Activated CD4-positive, alpha-beta memory T cell treated with anti-CD3 and anti-CD28 coated beads, Interleukin-2, amount 10 ng/mL, durations not matched to agents 7 days and 5 days (primary cell): Measurements from ENCODE around the gene TTC39B. TPM values are rescaled to one million over a fixed set of nuclear protein-coding genes. Genes with fewer than 3 reads are reported as not detected.

Source experiments
- CTCF ChIA-PET: fragments of 350-600 bp; sonication (Branson Sonifier 250); formaldehyde crosslinking; loops from one replicate; lab custom pipeline; 2021; ENCODE audit warnings: antibody characterized with exemption, inconsistent platforms; lab: Charles Lee
- POLR2A ChIA-PET: fragments of 350-600 bp; sonication (Branson Sonifier 250); formaldehyde crosslinking; loops from one replicate; lab custom pipeline; 2021; ENCODE audit warnings: antibody characterized with exemption; lab: Charles Lee
- DNase-seq: peaks from one replicate; pipeline ENCODE4 v3.0.0-alpha.2; 2020
- H3K27ac Mint-ChIP-seq: one replicate; pipeline ENCODE4 v1.8.0; 2021; ENCODE audit warnings: mild to moderate bottlenecking, mixed read lengths
- H3K27me3 Mint-ChIP-seq: one replicate; pipeline ENCODE4 v1.8.0; 2021; ENCODE audit warnings: mixed read lengths
- H3K36me3 Mint-ChIP-seq: one replicate; pipeline ENCODE4 v1.8.0; 2021; ENCODE audit warnings: low read depth, mixed read lengths
- H3K4me1 Mint-ChIP-seq: one replicate; pipeline ENCODE4 v1.8.0; 2021; ENCODE audit warnings: mixed read lengths
- H3K4me3 Mint-ChIP-seq: one replicate; pipeline ENCODE4 v1.8.0; 2021; ENCODE audit warnings: mild to moderate bottlenecking, mixed read lengths
- H3K9me3 Mint-ChIP-seq: one replicate; pipeline ENCODE4 v1.8.0; 2021; ENCODE audit warnings: mixed read lengths
- total RNA-seq, 2 experiments: library from RNA; stranded (reverse); gene quantifications; one replicate each; pipeline ENCODE4 v1.2.3, GENCODE V29; 2021

TTC39B gene
- total RNA-seq, 2 experiments from 2014 or later = 27.5 to 29.6 TPM

DNA sequence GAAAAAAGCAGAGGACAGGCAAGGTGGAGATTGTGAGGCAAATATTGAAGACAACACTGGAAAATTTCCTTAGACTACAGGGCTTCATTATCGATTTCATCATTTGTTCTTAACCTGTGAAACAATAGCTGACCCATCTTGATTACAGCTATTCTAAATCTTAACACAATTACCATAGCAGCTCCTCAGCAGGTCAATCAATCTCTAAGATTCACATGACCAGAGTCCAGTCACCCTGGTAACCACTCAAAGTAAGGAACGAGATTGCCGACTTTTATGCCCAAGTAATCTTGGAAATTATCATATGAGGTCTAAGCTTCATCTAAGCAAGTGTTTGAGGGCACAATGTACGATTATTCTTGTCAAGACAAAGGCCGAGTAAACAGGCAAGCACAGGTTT lies 93.8 kb downstream of the TTC39B start:
- POLR2A ChIA-PET = no interaction called here
- H3K27me3 Mint-ChIP-seq = no peaks in the 10 kb centered on the region

DNA sequence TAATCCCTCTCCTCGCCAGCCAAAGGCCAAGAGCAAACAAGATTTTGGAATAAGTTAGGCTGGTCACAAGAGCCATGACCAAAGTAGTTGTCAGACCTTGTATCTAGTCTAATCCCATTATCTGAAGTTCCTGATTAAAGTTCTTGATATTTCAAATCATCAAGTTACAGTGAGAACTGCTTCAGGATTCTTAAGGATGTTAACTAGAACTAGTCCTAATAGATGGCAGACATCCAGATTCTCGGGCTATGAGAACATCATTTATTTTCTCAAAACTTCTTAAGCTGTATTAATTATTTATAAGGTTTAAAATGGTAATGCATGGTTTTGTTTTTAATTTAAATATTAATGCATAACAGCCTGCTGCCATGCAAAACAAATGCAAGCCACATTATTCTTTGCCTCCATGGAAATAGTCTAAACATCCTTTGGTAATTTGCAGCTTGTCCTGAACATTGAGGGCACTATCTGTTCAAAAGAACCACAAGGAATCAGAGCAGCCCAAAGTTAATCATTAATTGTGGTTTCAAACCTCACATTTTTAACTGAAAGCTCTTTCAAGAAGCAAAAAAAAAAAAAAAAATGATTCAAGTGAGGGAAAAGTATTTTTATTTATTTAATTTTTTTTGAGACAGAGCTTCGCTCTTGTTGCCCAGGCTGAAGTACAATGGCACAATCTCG lies 95.1 kb downstream of the TTC39B start:
- no peaks in the 10 kb centered on the region for H3K27me3 Mint-ChIP-seq
- ChIA-PET POLR2A (no interaction called here), CTCF (interaction anchor here (0.6 to 2.3 kb wide), 13 partner anchors 11 to 396 kb away, joined by 3 to 10 read pairs (median 4); partner anchors contain the start of gene TTC39B)
- H3K36me3 Mint-ChIP-seq = peaks cover 18% of the 10 kb centered on the region
- H3K4me1 Mint-ChIP-seq = no peaks in the 10 kb centered on the region
- H3K9me3 Mint-ChIP-seq = peaks cover 4% of the 10 kb centered on the region
- no peak overlapping the region for H3K27ac Mint-ChIP-seq
- no peak overlapping the region for H3K4me3 Mint-ChIP-seq
- DNase-seq = no peak

More for the DNA sequence above, 93.8 kb downstream of the TTC39B start:
- CTCF ChIA-PET = interaction anchor here (0.6 to 2.3 kb wide), 7 partner anchors 14 to 271 kb away, joined by 3 to 10 read pairs (median 4); no protein-coding TSS in a partner anchor
- Mint-ChIP-seq H3K4me1 (no peaks in the 10 kb centered on the region), H3K4me3 (no peak overlapping the region), H3K9me3 (no peaks in the 10 kb centered on the region), H3K27ac (no peak overlapping the region), H3K36me3 (peaks cover 12% of the 10 kb centered on the region)
- DNase-seq = no peak

GRCh38 chr9:15211160-15211814 lies 95.7 kb downstream of the TTC39B start:
- Mint-ChIP-seq H3K27me3 (no peaks in the 10 kb centered on the region), H3K4me1 (no peaks in the 10 kb centered on the region), H3K27ac (no peak overlapping the region), H3K4me3 (no peak overlapping the region), H3K36me3 (peaks cover 22% of the 10 kb centered on the region), H3K9me3 (peaks cover 7% of the 10 kb centered on the region)
- POLR2A ChIA-PET = no interaction called here
- CTCF ChIA-PET = interaction anchor here (0.6 to 2.3 kb wide), 14 partner anchors 8 to 397 kb away, joined by 3 to 10 read pairs (median 4); partner anchors contain the start of gene CCDC171
- DNase-seq = peak; percentile 49

GRCh38 chr9:15206903-15207696 lies 99.9 kb downstream of the TTC39B start:
- Mint-ChIP-seq H3K36me3 (peaks cover 30% of the 10 kb centered on the region), H3K9me3 (peaks cover 7% of the 10 kb centered on the region), H3K4me3 (no peak overlapping the region), H3K4me1 (no peaks in the 10 kb centered on the region), H3K27me3 (no peaks in the 10 kb centered on the region), H3K27ac (no peak overlapping the region)
- ChIA-PET POLR2A (no interaction called here), CTCF (interaction anchor here (0.6 to 2.0 kb wide), 2 partner anchors 74 to 400 kb away, joined by 3 to 10 read pairs; no protein-coding TSS in a partner anchor)
- DNase-seq = no peak

- Mint-ChIP-seq H3K27me3 (no peaks in the 10 kb centered on the region), H3K36me3 (peaks cover 30% of the 10 kb centered on the region), H3K27ac (no peak overlapping the region), H3K9me3 (peaks cover 7% of the 10 kb centered on the region), H3K4me1 (no peaks in the 10 kb centered on the region), H3K4me3 (no peak overlapping the region)
- POLR2A ChIA-PET = no interaction called here
- CTCF ChIA-PET = interaction anchor here (0.6 to 1.1 kb wide), 2 partner anchors 75 to 280 kb away, joined by 3 read pairs; no protein-coding TSS in a partner anchor
- no peak for DNase-seq
These were observed 101.2 kb downstream of the TTC39B start for GRCh38 chr9:15205632-15206420.

DNA sequence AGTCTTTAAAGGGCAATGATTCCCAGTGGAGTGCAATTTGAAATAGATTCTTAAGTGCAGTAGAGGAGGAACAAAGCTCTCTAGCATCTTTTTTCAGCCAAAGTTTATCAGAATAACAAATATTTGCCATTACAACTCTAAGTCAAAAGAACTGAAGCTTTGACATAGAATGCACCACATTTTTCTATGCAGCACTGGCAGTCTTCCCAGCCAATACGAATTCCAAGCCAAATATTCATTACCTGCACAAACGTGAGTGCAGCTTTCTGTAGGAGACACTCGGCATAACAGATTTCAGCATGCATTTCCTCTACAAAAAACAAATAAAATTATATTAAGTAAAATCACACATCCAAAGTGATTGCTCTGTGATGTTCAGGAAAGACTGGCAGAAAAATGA lies 103.4 kb downstream of the TTC39B start:
- Mint-ChIP-seq H3K27ac (no peak overlapping the region), H3K27me3 (no peaks in the 10 kb centered on the region), H3K4me1 (no peaks in the 10 kb centered on the region), H3K9me3 (peaks cover 7% of the 10 kb centered on the region), H3K36me3 (peaks cover 21% of the 10 kb centered on the region), H3K4me3 (no peak overlapping the region)
- ChIA-PET POLR2A (no interaction called here), CTCF (no interaction called here)
- no peak for DNase-seq

GRCh38 chr9:15200111-15200510 lies 106.9 kb downstream of the TTC39B start:
- Mint-ChIP-seq H3K27me3 (no peaks in the 10 kb centered on the region), H3K9me3 (no peaks in the 10 kb centered on the region), H3K36me3 (peaks cover 10% of the 10 kb centered on the region), H3K4me3 (no peak overlapping the region), H3K4me1 (no peaks in the 10 kb centered on the region), H3K27ac (no peak overlapping the region)
- CTCF ChIA-PET = no interaction called here
- DNase-seq = no peak
- POLR2A ChIA-PET = no interaction called here

- CTCF ChIA-PET = no interaction called here
- peaks cover 43% of the 10 kb centered on the region for H3K36me3 Mint-ChIP-seq
- POLR2A ChIA-PET = no interaction called here
These were observed 114.2 kb downstream of the TTC39B start for GRCh38 chr9:15192856-15193255.

DNA sequence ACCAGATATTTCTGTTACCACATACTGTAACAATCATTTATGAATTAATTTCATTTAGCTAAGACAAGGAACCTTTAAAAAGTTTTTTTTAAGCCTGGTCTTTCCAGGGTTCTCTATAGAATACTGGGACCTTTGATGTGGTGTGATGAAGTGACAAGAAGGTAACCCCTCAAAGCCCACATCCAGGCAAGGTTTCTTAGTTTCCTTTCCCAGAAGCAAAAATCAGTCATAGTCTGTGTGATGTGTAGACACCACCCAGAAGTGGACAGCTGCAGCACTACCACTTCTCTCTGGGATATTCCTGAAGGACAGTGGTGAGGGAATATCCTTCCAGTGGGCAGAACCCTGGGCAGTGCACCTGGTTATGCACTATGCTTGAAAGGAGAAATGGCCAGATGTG lies 115.6 kb downstream of the TTC39B start:
- no peak overlapping the region for H3K27ac Mint-ChIP-seq
- no peak overlapping the region for H3K4me3 Mint-ChIP-seq
- peaks cover 13% of the 10 kb centered on the region for H3K4me1 Mint-ChIP-seq
- H3K9me3 Mint-ChIP-seq = no peaks in the 10 kb centered on the region
- CTCF ChIA-PET = no interaction called here
- POLR2A ChIA-PET = no interaction called here
- H3K36me3 Mint-ChIP-seq = peaks cover 52% of the 10 kb centered on the region
- H3K27me3 Mint-ChIP-seq = no peaks in the 10 kb centered on the region
- DNase-seq = no peak

More at GRCh38 chr9:15192856-15193255, 114.2 kb downstream of the TTC39B start:
- DNase-seq = no peak
- Mint-ChIP-seq H3K27ac (no peak overlapping the region), H3K4me3 (no peak overlapping the region), H3K27me3 (no peaks in the 10 kb centered on the region), H3K4me1 (peaks cover 13% of the 10 kb centered on the region), H3K9me3 (no peaks in the 10 kb centered on the region)

- Mint-ChIP-seq H3K27me3 (no peaks in the 10 kb centered on the region), H3K4me1 (peaks cover 13% of the 10 kb centered on the region), H3K27ac (no peak overlapping the region), H3K9me3 (no peaks in the 10 kb centered on the region), H3K4me3 (no peak overlapping the region), H3K36me3 (peaks cover 53% of the 10 kb centered on the region)
- CTCF ChIA-PET = interaction anchor here (1.1 kb wide), 1 partner anchor 21 kb away, joined by 3 read pairs; no protein-coding TSS in a partner anchor
- POLR2A ChIA-PET = no interaction called here
- DNase-seq = no peak
These were observed 117.5 kb downstream of the TTC39B start for GRCh38 chr9:15189481-15189880.

- Mint-ChIP-seq H3K4me3 (no peak overlapping the region), H3K9me3 (no peaks in the 10 kb centered on the region), H3K36me3 (peaks cover 54% of the 10 kb centered on the region), H3K27me3 (no peaks in the 10 kb centered on the region), H3K4me1 (peaks cover 13% of the 10 kb centered on the region), H3K27ac (no peak overlapping the region)
- POLR2A ChIA-PET = no interaction called here
- CTCF ChIA-PET = no interaction called here
- DNase-seq = no peak
These were observed 119.4 kb downstream of the TTC39B start for GRCh38 chr9:15187589-15187988.

- DNase-seq = no peak
- Mint-ChIP-seq H3K4me3 (no peak overlapping the region), H3K4me1 (no peaks in the 10 kb centered on the region), H3K9me3 (no peaks in the 10 kb centered on the region), H3K36me3 (peaks cover 48% of the 10 kb centered on the region), H3K27me3 (no peaks in the 10 kb centered on the region), H3K27ac (no peak overlapping the region)
- ChIA-PET POLR2A (no interaction called here), CTCF (interaction anchor here (0.7 kb wide), 1 partner anchor 29 kb away, joined by 4 read pairs; no protein-coding TSS in a partner anchor)
These were observed 124.3 kb downstream of the TTC39B start for GRCh38 chr9:15182730-15183129.
